Measurements from ENCODE around the gene HSD17B2.
"Not testable (repeated sequence)": the region's sequence is repeated elsewhere in the genome, so short reads cannot be mapped to it uniquely, and the experiment has no call there.

HSD17B2 gene

DNA sequence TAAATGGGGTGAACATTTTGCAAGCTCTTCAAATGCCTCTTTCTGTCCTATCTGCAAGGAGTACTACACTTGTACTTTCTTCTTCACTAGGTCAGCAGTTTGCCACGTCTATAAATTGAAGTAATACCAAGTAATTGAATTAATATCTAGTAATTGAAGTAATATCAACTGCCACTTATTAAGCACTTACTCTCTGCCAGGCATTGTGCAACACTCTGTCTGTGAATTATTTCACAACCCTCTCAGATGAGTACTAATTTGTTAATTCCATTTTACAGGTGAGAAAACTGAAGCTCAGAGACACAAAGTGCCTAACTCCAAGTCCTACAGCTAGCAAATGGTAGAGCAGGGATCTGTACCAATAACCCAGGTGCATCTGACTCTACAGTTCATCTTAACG, 27.9 kb upstream of the HSD17B2 start:
- Histone ChIP-seq H3K9me2 (replicated peaks; ENCODE audit: control insufficient read depth, low read length) (no peaks in the 10 kb centered on the region), H3K4me1 (ENCODE audit: control insufficient read depth, low read length) (peaks cover 12% of the 10 kb centered on the region), H3K36me3 (ENCODE audit: control insufficient read depth, low read length) (peaks cover 4% of the 10 kb centered on the region; the same call in 1 of the 2 replicates), H3K27me3 (ENCODE audit: control insufficient read depth, low read length) (no peaks in the 10 kb centered on the region), H3K27ac (ENCODE audit: low read depth, low read length) (no peak overlapping the region), H3K79me2 (ENCODE audit: control insufficient read depth, low read length) (no peaks in the 10 kb centered on the region; the same call in 1 of the 2 replicates), H3F3A (ENCODE audit: control insufficient read depth, insufficient read depth) (no peaks in the 10 kb centered on the region), H3K4me3 (ENCODE audit: low read length) (no peak overlapping the region), H3K4me2 (ENCODE audit: low read length) (no peak overlapping the region), H4K20me1 (ENCODE audit: control insufficient read depth, insufficient read depth, low read depth, low read length) (no peaks in the 10 kb centered on the region), H3K9me3 (ENCODE audit: control insufficient read depth, insufficient read depth, low read length) (peaks cover 17% of the 10 kb centered on the region)
- TF ChIP-seq, protein P1, sequence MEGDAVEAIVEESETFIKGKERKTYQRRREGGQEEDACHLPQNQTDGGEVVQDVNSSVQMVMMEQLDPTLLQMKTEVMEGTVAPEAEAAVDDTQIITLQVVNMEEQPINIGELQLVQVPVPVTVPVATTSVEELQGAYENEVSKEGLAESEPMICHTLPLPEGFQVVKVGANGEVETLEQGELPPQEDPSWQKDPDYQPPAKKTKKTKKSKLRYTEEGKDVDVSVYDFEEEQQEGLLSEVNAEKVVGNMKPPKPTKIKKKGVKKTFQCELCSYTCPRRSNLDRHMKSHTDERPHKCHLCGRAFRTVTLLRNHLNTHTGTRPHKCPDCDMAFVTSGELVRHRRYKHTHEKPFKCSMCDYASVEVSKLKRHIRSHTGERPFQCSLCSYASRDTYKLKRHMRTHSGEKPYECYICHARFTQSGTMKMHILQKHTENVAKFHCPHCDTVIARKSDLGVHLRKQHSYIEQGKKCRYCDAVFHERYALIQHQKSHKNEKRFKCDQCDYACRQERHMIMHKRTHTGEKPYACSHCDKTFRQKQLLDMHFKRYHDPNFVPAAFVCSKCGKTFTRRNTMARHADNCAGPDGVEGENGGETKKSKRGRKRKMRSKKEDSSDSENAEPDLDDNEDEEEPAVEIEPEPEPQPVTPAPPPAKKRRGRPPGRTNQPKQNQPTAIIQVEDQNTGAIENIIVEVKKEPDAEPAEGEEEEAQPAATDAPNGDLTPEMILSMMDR (IDR thresholded peaks at IDR 0.05; ENCODE audit: low read depth, low read length, poor library complexity, severe bottlenecking), result no peak
- no peak for TF ChIP-seq EZH2phosphoT487 (IDR thresholded peaks at IDR 0.05; ENCODE audit: borderline replicate concordance, low read length)

DNA sequence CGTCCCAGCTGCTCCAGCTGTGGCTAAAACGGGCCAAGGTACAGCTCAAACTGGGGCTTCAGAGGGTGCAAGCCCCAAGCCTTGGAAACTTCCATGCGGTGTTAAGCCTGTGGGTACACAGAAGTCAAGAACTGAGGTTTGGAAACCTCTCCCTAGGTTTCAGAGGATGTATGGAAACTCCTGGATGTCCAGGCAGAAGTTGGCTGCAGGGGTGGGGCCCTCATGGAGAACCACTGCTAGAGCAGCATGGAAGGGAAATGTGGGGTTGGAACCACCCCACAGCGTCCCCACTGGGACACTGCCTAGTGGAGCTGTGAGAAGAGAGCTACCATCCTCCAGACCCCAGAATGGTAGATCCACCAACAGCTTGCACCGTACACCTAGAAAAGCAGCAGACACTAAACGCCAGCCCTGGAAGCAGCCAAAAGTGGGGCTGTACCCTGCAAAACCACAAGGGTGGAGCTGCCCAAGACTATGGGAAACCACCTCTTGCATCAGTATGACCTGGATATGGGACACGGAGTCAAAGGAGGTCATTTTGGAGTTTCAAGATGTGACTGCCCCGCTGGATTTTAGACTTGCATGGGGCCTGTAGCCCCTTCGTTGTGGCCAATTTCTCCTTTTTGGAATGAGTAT, 26.0 kb upstream of the HSD17B2 start:
- peaks cover 4% of the 10 kb centered on the region; the same call in 1 of the 2 replicates for H3K36me3 ChIP-seq (ENCODE audit: control insufficient read depth, low read length)
- H3F3A ChIP-seq (ENCODE audit: control insufficient read depth, insufficient read depth), result no peaks in the 10 kb centered on the region
- H3K9me2 ChIP-seq (replicated peaks; ENCODE audit: control insufficient read depth, low read length), result no peaks in the 10 kb centered on the region
- TF ChIP-seq, protein P1 (IDR thresholded peaks at IDR 0.05; ENCODE audit: low read depth, low read length, poor library complexity, severe bottlenecking), result no peak
- TF ChIP-seq EZH2phosphoT487 (IDR thresholded peaks at IDR 0.05; ENCODE audit: borderline replicate concordance, low read length), result no peak
- no peak overlapping the region for H3K27ac ChIP-seq (ENCODE audit: low read depth, low read length)
- peaks cover 12% of the 10 kb centered on the region for H3K4me1 ChIP-seq (ENCODE audit: control insufficient read depth, low read length)
- H3K27me3 ChIP-seq (ENCODE audit: control insufficient read depth, low read length), result no peaks in the 10 kb centered on the region
- no peaks in the 10 kb centered on the region for H4K20me1 ChIP-seq (ENCODE audit: control insufficient read depth, insufficient read depth, low read depth, low read length)
- no peak overlapping the region for H3K4me2 ChIP-seq (ENCODE audit: low read length)
- H3K4me3 ChIP-seq (ENCODE audit: low read length), result no peak overlapping the region
- H3K9me3 ChIP-seq (ENCODE audit: control insufficient read depth, insufficient read depth, low read length), result peaks cover 17% of the 10 kb centered on the region
- no peaks in the 10 kb centered on the region; the same call in 1 of the 2 replicates for H3K79me2 ChIP-seq (ENCODE audit: control insufficient read depth, low read length)

DNA sequence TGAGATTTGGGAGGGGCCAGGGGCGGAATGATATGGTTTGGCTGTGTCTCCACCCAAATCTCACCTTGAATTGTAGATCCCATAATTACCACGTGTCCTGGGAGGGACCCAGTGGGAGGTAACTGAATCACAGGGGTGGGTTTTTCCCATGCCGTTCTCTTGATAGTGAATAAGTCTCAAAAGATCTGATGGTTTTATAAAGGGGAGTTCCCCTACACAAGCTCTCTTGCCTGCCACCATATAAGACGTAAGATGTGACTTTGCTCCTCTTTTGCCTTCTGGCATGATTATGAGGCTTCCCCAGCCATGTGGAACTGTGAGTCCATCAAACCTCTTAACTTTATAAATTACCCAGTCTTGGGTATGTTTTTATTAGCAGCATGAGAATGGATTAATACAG, 25.3 kb upstream of the HSD17B2 start:
- H4K20me1 ChIP-seq (ENCODE audit: control insufficient read depth, insufficient read depth, low read depth, low read length); H3K9me2 ChIP-seq (replicated peaks; ENCODE audit: control insufficient read depth, low read length); H3K4me3 ChIP-seq (ENCODE audit: low read length); H3F3A ChIP-seq (ENCODE audit: control insufficient read depth, insufficient read depth); H3K36me3 ChIP-seq (ENCODE audit: control insufficient read depth, low read length); H3K4me2 ChIP-seq (ENCODE audit: low read length); H3K79me2 ChIP-seq (ENCODE audit: control insufficient read depth, low read length); H3K27ac ChIP-seq (ENCODE audit: low read depth, low read length); H3K27me3 ChIP-seq (ENCODE audit: control insufficient read depth, low read length): not testable (repeated sequence)
- Histone ChIP-seq H3K4me1 (ENCODE audit: control insufficient read depth, low read length) (peaks cover 12% of the 10 kb centered on the region), H3K9me3 (ENCODE audit: control insufficient read depth, insufficient read depth, low read length) (peaks cover 17% of the 10 kb centered on the region)

DNA sequence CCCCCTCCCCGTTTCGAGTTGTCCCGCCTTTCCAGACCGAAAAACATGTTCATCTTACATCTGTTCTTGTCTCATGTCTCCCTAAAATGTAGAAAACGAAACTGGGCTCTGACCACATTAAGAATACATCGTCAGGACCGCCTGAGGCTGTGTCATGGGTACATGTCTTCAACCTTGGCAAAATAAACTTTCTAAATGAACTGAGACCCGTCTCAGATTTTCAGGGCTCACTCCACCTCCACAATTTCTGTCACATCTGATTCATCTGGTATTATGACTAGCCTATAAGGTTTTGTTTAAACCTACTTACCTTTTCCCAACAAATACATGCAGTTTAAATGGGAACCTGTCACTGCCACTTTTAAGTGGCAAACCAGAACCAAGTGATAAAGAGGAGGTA, 24.4 kb upstream of the HSD17B2 start:
- no peaks in the 10 kb centered on the region for H3K27me3 ChIP-seq (ENCODE audit: control insufficient read depth, low read length)
- no peaks in the 10 kb centered on the region for H3K9me2 ChIP-seq (replicated peaks; ENCODE audit: control insufficient read depth, low read length)
- no peak overlapping the region for H3K27ac ChIP-seq (ENCODE audit: low read depth, low read length)
- no peaks in the 10 kb centered on the region; the same call in 1 of the 2 replicates for H3K79me2 ChIP-seq (ENCODE audit: control insufficient read depth, low read length)
- peaks cover 4% of the 10 kb centered on the region; the same call in 1 of the 2 replicates for H3K36me3 ChIP-seq (ENCODE audit: control insufficient read depth, low read length)
- H3K9me3 ChIP-seq (ENCODE audit: control insufficient read depth, insufficient read depth, low read length), result peaks cover 17% of the 10 kb centered on the region
- H3K4me2 ChIP-seq (ENCODE audit: low read length), result peak overlapping the region; percentile 62
- TF ChIP-seq, protein P1 (IDR thresholded peaks at IDR 0.05; ENCODE audit: low read depth, low read length, poor library complexity, severe bottlenecking), result no peak
- TF ChIP-seq EZH2phosphoT487 (IDR thresholded peaks at IDR 0.05; ENCODE audit: borderline replicate concordance, low read length), result no peak
- peaks cover 12% of the 10 kb centered on the region for H3K4me1 ChIP-seq (ENCODE audit: control insufficient read depth, low read length)
- H4K20me1 ChIP-seq (ENCODE audit: control insufficient read depth, insufficient read depth, low read depth, low read length), result no peaks in the 10 kb centered on the region
- H3K4me3 ChIP-seq (ENCODE audit: low read length), result peak overlapping the region; percentile 74
- no peaks in the 10 kb centered on the region for H3F3A ChIP-seq (ENCODE audit: control insufficient read depth, insufficient read depth)
